Lung (tissue), 12 donors: ENCODE measurements around the gene SZT2. TPM values are rescaled to one million over a fixed set of nuclear protein-coding genes. Genes with fewer than 3 reads are reported as not detected.

Experiments
- ATAC-seq: fragments of 200-7000 bp; cut with Tn5 transposase; one replicate; pipeline ENCODE4 v1.9.1; 2020; ENCODE audit warnings: moderate number of reproducible peaks; ENCODE audit not compliant: insufficient read depth, low FRiP score
- DNase-seq, 3 donors: peaks; one replicate each; pipeline ENCODE4 v3.0.0-alpha.2; 2013 to 2017
- H3K27ac ChIP-seq, 2 donors: one replicate each; pipeline ENCODE4 v1.5.1; 2013; ENCODE audit warnings: mild to moderate bottlenecking in 2 of 2, moderate library complexity in 2 of 2, control low read depth in 1 of 2, inconsistent platforms in 1 of 2, low read depth in 1 of 2, low read length in 1 of 2
- H3K27me3 ChIP-seq, 3 donors: one replicate each; pipeline ENCODE4 v1.5.1; 2013; ENCODE audit warnings: low read length in 2 of 3; ENCODE audit not compliant: control insufficient read depth in 3 of 3, insufficient read depth in 3 of 3
- H3K36me3 ChIP-seq, 4 donors: one replicate each; pipeline ENCODE4 v1.5.1; 2013; ENCODE audit warnings: low read length in 4 of 4, mild to moderate bottlenecking in 1 of 4, moderate library complexity in 1 of 4; ENCODE audit not compliant: control insufficient read depth in 4 of 4, insufficient read depth in 4 of 4
- H3K4me1 ChIP-seq, 5 donors: one replicate each; pipeline ENCODE4 v1.5.1; 2013; ENCODE audit warnings: low read length in 5 of 5, mild to moderate bottlenecking in 2 of 5, moderate library complexity in 1 of 5; ENCODE audit not compliant: control insufficient read depth in 5 of 5, insufficient read depth in 5 of 5
- H3K4me3 ChIP-seq: one replicate; pipeline ENCODE4 v1.5.1; 2013; ENCODE audit warnings: mild to moderate bottlenecking, control low read depth, moderate library complexity
- H3K9ac ChIP-seq, 2 donors: one replicate each; pipeline ENCODE4 v1.5.1; 2013; ENCODE audit warnings: low read length in 2 of 2, control low read depth in 1 of 2; ENCODE audit not compliant: insufficient read depth in 1 of 2
- H3K9me3 ChIP-seq, 4 donors: one replicate each; pipeline ENCODE4 v1.5.1; 2013; ENCODE audit warnings: low read length in 3 of 4, mild to moderate bottlenecking in 1 of 4, moderate library complexity in 1 of 4; ENCODE audit not compliant: control insufficient read depth in 4 of 4, insufficient read depth in 3 of 4
- CTCF ChIP-seq: IDR thresholded peaks from 2 replicates; pipeline ENCODE4 v1.5.1; 2012; ENCODE audit warnings: mild to moderate bottlenecking; ENCODE audit errors: control extremely low read depth, extremely low read depth
- WGBS, 2 donors: extraction: QIAGEN DNeasy Blood & Tissue Kit; methylation state at CpG; one replicate each; pipeline ENCODE4 v1.1.7; 2013; 5-methylcytosine and 5-hydroxymethylcytosine counted together
- polyA plus RNA-seq, 2 donors: library from polyadenylated mRNA; stranded (reverse); fragments of 200-250 nt; gene quantifications; one replicate each; pipeline ENCODE4 v1.2.1, GENCODE V29; 2013
- total RNA-seq, 2 donors: library from RNA; depleted of rRNA in 1 of 2; stranded (reverse); fragments of >200 nt in 1 of 2; gene quantifications; one replicate each; pipeline ENCODE4 v1.2.1, GENCODE V29; 2014 to 2021
- donor health status: control.
- donor health status: control.
- donor health status: Bipolar disorder and iron deficiency.
- donor health status: healthy.
- donor health status: DM: yes; HTN: yes; CAD: no.

The SZT2 gene
- total and polyA plus RNA-seq, 4 donors: 15.2 to 71.5 (median 40.2) TPM

GRCh38 chr1:43360616-43361015 lies 29.1 kb upstream of the SZT2 start:
- no peak for DNase-seq
- Histone ChIP-seq H3K9me3 (no peaks in the 10 kb centered on the region), H3K27me3 (no peaks in the 10 kb centered on the region), H3K4me1 (peaks cover 0 to 31% (median 6%) of the 10 kb centered on the region in 5 donors), H3K4me3 (no peak overlapping the region), H3K9ac (no peak overlapping the region), H3K27ac (no peak overlapping the region), H3K36me3 (peaks cover 11 to 40% (median 28%) of the 10 kb centered on the region in 4 donors)
- 70 to 79% methylated on average over 4 of the region's 4 CpGs for WGBS, 2 donors
- ATAC-seq: no peak
- TF ChIP-seq CTCF: no peak

GRCh38 chr1:43363283-43363934 lies 26.3 kb upstream of the SZT2 start:
- Histone ChIP-seq H3K36me3 (peaks cover 11 to 40% (median 29%) of the 10 kb centered on the region in 4 donors), H3K4me1 (peaks cover 0 to 35% (median 13%) of the 10 kb centered on the region in 5 donors), H3K9me3 (no peaks in the 10 kb centered on the region), H3K4me3 (no peak overlapping the region), H3K9ac (no peak overlapping the region), H3K27me3 (no peaks in the 10 kb centered on the region), H3K27ac (no peak overlapping the region)
- ATAC-seq: no peak
- 67 to 70% methylated on average over 9 of the region's 9 CpGs for WGBS, 2 donors
- TF ChIP-seq CTCF: no peak
- no peak for DNase-seq

- Histone ChIP-seq H3K4me3 (no peak overlapping the region), H3K27ac (no peak overlapping the region), H3K9ac (no peak overlapping the region), H3K9me3 (no peaks in the 10 kb centered on the region), H3K4me1 (peaks cover 4 to 40% (median 11%) of the 10 kb centered on the region in 5 donors), H3K27me3 (no peaks in the 10 kb centered on the region), H3K36me3 (peaks cover 11 to 40% (median 29%) of the 10 kb centered on the region in 4 donors)
- ATAC-seq (no peak), DNase-seq (no peak)
- WGBS, 2 donors: 83 to 87% methylated on average over 5 of the region's 5 CpGs
- no peak for TF ChIP-seq CTCF
These were observed 25.7 kb upstream of the SZT2 start for GRCh38 chr1:43363935-43364525.
